ENCODE measurements around the gene PLAC8L1. TPM values are rescaled to one million over a fixed set of nuclear protein-coding genes. Genes with fewer than 3 reads are reported as not detected.

Gene PLAC8L1
- total RNA-seq, 1 experiment from 2014 or later, result 0.52 TPM

DNA sequence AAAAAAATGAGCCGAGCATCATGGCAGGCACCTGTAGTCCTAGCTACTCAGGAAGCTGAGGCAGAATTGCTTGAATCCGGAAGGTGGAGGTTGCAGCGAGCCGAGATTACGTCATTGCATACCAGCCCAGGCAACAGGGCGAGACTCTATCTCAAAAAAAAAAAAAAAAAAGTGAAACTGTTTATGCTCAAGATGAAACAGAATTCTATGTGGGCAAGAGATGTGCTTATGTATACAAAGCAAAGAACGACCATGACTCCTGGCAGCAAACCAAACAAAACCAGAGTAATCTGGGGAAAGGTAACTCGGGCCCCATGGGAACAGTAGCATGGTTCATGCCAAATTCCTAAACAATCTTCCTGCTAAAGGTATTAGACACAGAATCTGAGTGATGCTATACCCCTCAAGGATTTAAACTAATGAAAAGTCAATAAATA, 32.6 kb upstream of the PLAC8L1 start:
- no peak overlapping the region for H4K8ac ChIP-seq (replicated peaks; ENCODE audit: insufficient read length, low read depth, low read length)
- H3K79me2 ChIP-seq (ENCODE audit: insufficient read depth, low read length), result no peaks in the 10 kb centered on the region
- no peak overlapping the region for H3K27ac ChIP-seq (ENCODE audit: insufficient read length, low read depth, low read length)
- Mint-ChIP-seq H3K9me3 (no peaks in the 10 kb centered on the region), H3K4me3 (no peak overlapping the region), H3K27me3 (ENCODE audit: low read depth) (no peaks in the 10 kb centered on the region), H3K4me1 (no peaks in the 10 kb centered on the region), H3K27ac (no peak overlapping the region), H3K36me3 (ENCODE audit: insufficient read depth in 1 of 3, low read depth in 3 of 3) (peaks cover 53 to 96% (median 92%) of the 10 kb centered on the region in 3 experiments)
- no peak overlapping the region for H3K23ac ChIP-seq (ENCODE audit: insufficient read length, low read depth, low read length)
- no peak overlapping the region for H4K91ac ChIP-seq (ENCODE audit: insufficient read length, low read depth, low read length)
- no peak overlapping the region for H3K56ac ChIP-seq (ENCODE audit: insufficient read length, low read depth, low read length)
- TF ChIP-seq, protein P1, sequence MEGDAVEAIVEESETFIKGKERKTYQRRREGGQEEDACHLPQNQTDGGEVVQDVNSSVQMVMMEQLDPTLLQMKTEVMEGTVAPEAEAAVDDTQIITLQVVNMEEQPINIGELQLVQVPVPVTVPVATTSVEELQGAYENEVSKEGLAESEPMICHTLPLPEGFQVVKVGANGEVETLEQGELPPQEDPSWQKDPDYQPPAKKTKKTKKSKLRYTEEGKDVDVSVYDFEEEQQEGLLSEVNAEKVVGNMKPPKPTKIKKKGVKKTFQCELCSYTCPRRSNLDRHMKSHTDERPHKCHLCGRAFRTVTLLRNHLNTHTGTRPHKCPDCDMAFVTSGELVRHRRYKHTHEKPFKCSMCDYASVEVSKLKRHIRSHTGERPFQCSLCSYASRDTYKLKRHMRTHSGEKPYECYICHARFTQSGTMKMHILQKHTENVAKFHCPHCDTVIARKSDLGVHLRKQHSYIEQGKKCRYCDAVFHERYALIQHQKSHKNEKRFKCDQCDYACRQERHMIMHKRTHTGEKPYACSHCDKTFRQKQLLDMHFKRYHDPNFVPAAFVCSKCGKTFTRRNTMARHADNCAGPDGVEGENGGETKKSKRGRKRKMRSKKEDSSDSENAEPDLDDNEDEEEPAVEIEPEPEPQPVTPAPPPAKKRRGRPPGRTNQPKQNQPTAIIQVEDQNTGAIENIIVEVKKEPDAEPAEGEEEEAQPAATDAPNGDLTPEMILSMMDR (conservative IDR thresholded peaks at IDR 0.05), result no peak
- H3K4me2 ChIP-seq (ENCODE audit: insufficient read depth, insufficient read length, low read length), result no peak overlapping the region
- no peaks in the 10 kb centered on the region for H3K23me2 ChIP-seq (ENCODE audit: insufficient read length, low read depth, low read length, poor library complexity, severe bottlenecking)
- H3T11ph ChIP-seq (ENCODE audit: low read length), result no peak overlapping the region
- no peak overlapping the region for H3K9ac ChIP-seq (ENCODE audit: extremely low read depth, insufficient read length, low read length)
- WGBS (ENCODE audit: extremely low coverage, insufficient read length, low lambda C conversion rate), result no CpG with 5 or more reads among the region's 8 CpGs
- H3K4ac ChIP-seq (ENCODE audit: low read depth, low read length), result no peak overlapping the region
- H3K4me1 ChIP-seq (ENCODE audit: insufficient read depth, low read length), result no peaks in the 10 kb centered on the region
- H4K20me1 ChIP-seq (ENCODE audit: control insufficient read depth, insufficient read depth, insufficient read length), result no peaks in the 10 kb centered on the region
- H2BK5ac ChIP-seq (ENCODE audit: insufficient read length, low read length), result no peak overlapping the region
- H3K27me3 ChIP-seq (ENCODE audit: insufficient read depth, low read length), result no peaks in the 10 kb centered on the region
- no peak overlapping the region for H2BK20ac ChIP-seq (ENCODE audit: low read depth, low read length, poor library complexity, severe bottlenecking)
- H2AK5ac ChIP-seq (ENCODE audit: insufficient read length, low read length), result no peak overlapping the region
- no peaks in the 10 kb centered on the region for H3K79me1 ChIP-seq (ENCODE audit: insufficient read depth, low read depth, low read length, poor library complexity, severe bottlenecking)
- H2AFZ ChIP-seq (ENCODE audit: low read length), result no peak overlapping the region
- DNase-seq, result no peak
- no peaks in the 10 kb centered on the region for H3K9me3 ChIP-seq (ENCODE audit: control insufficient read depth, low read depth, low read length)
- no peak overlapping the region for H3K14ac ChIP-seq (ENCODE audit: insufficient read depth, low read length)
- no peak overlapping the region for H3K18ac ChIP-seq (ENCODE audit: insufficient read length, low read depth, low read length)
- H2BK15ac ChIP-seq (ENCODE audit: low read depth, low read length), result no peak overlapping the region
- H4K5ac ChIP-seq (ENCODE audit: insufficient read length, low read depth, low read length), result no peak overlapping the region
- no peak overlapping the region for H2BK120ac ChIP-seq (ENCODE audit: low read depth, low read length, poor library complexity, severe bottlenecking)
- no peak overlapping the region for H2BK12ac ChIP-seq (ENCODE audit: insufficient read length, low read depth, low read length)
